GM19328 (cell line): Measurements from ENCODE around the gene KAT2A.

Experiments
- ATAC-seq: cut with Tn5 transposase; IDR thresholded peaks from one replicate; pipeline ENCODE4 v1.9.1; 2021; ENCODE audit warnings: mild to moderate bottlenecking, moderate library complexity; ENCODE audit not compliant: unreplicated experiment

Gene KAT2A

GRCh38 chr17:42135664-42136653 lies 14.8 kb upstream of the KAT2A start:
- no peak for ATAC-seq

- ATAC-seq: no peak
Measured at GRCh38 chr17:42135151-42135550, 14.0 kb upstream of the KAT2A start.

- no peak for ATAC-seq
Measured at GRCh38 chr17:42133461-42134041, 12.4 kb upstream of the KAT2A start.

GRCh38 chr17:42132941-42133340 lies 11.8 kb upstream of the KAT2A start:
- no peak for ATAC-seq

GRCh38 chr17:42131981-42132432 lies 10.8 kb upstream of the KAT2A start:
- no peak for ATAC-seq

GRCh38 chr17:42131232-42131631 lies 10.1 kb upstream of the KAT2A start:
- ATAC-seq: no peak

GRCh38 chr17:42130310-42130936 lies 9.3 kb upstream of the KAT2A start:
- no peak for ATAC-seq

GRCh38 chr17:42129109-42129837 lies 8.1 kb upstream of the KAT2A start:
- no peak for ATAC-seq

- ATAC-seq: no peak
Measured at GRCh38 chr17:42127414-42127813, 6.2 kb upstream of the KAT2A start.

GRCh38 chr17:42126836-42127235 lies 5.7 kb upstream of the KAT2A start:
- ATAC-seq: no peak

GRCh38 chr17:42125565-42125964 lies 4.4 kb upstream of the KAT2A start:
- ATAC-seq: no peak

GRCh38 chr17:42124256-42124655 lies 3.1 kb upstream of the KAT2A start:
- no peak for ATAC-seq

GRCh38 chr17:42122371-42123303 lies 1.5 kb upstream of the KAT2A start, which contains the start of gene HSPB9:
TSS of gene HSPB9 (plus strand) at chr17:42122804. CDS start at chr17:42122851, 47 bp downstream.
- ATAC-seq: no peak

- no peak for ATAC-seq
Measured at GRCh38 chr17:42120161-42120769, 902 bp downstream of the KAT2A start.

- ATAC-seq: no peak
Measured at GRCh38 chr17:42119301-42119700, 1.9 kb downstream of the KAT2A start.

- ATAC-seq: no peak
Measured at GRCh38 chr17:42118545-42118944, 2.6 kb downstream of the KAT2A start.

GRCh38 chr17:42118126-42118510 lies 3.0 kb downstream of the KAT2A start:
- no peak for ATAC-seq

GRCh38 chr17:42117397-42118125 lies 3.6 kb downstream of the KAT2A start:
- ATAC-seq: no peak
